Bronchial epithelial cell (primary cell): ENCODE data around the gene WDR45B. TPM values are rescaled to one million over a fixed set of nuclear protein-coding genes. Genes with fewer than 3 reads are reported as not detected.

Experiments
- DNase-seq: peaks from one replicate; pipeline ENCODE4 v3.0.0-alpha.2; 2010; ENCODE audit warnings: low read depth
- FAIRE-seq: peaks from 2 replicates; lab custom pipeline; 2011; peaks lifted over from hg19 to GRCh38; lab: Jason Lieb, UNC
- H3K27me3 ChIP-seq: 2 replicates; pipeline ENCODE4 v1.5.1; 2011; ENCODE audit warnings: low read length; ENCODE audit not compliant: control insufficient read depth, insufficient read depth
- H3K36me3 ChIP-seq: 2 replicates; pipeline ENCODE4 v1.5.1; 2011; ENCODE audit warnings: low read length; ENCODE audit not compliant: control insufficient read depth, insufficient read depth
- H3K4me3 ChIP-seq: 2 replicates; pipeline ENCODE4 v1.5.1; 2011; ENCODE audit warnings: mild to moderate bottlenecking, low read depth, low read length, control low read depth
- CTCF ChIP-seq: IDR thresholded peaks from 2 replicates; pipeline ENCODE4 v1.5.1; 2011; ENCODE audit warnings: mild to moderate bottlenecking, moderate library complexity, low read length, control low read depth, inconsistent platforms; ENCODE audit not compliant: insufficient read depth, severe bottlenecking
- total RNA-seq: library from RNA; depleted of rRNA; stranded (reverse); fragments of >200 nt; gene quantifications from 2 replicates; pipeline ENCODE4 v1.2.1, GENCODE V29; 2014

WDR45B gene
- total RNA-seq, 1 donor from 2014 or later = 90.8 TPM

- no peak for FAIRE-seq
- no peaks in the 10 kb centered on the region for H3K27me3 ChIP-seq
- H3K36me3 ChIP-seq = peaks cover 3% of the 10 kb centered on the region
- H3K4me3 ChIP-seq = no peak overlapping the region
- DNase-seq = no peak
- no peak for TF ChIP-seq CTCF
Measured at GRCh38 chr17:82608816-82609215, 39.4 kb downstream of the WDR45B start.

GRCh38 chr17:82605939-82606600 lies 42.2 kb downstream of the WDR45B start:
- no peak for TF ChIP-seq CTCF
- Histone ChIP-seq H3K36me3 (peaks cover 18% of the 10 kb centered on the region), H3K4me3 (no peak overlapping the region), H3K27me3 (no peaks in the 10 kb centered on the region)
- no peak for FAIRE-seq
- peak; percentile 80 for DNase-seq

GRCh38 chr17:82604532-82604931 lies 43.7 kb downstream of the WDR45B start:
- no peaks in the 10 kb centered on the region for H3K27me3 ChIP-seq
- FAIRE-seq = no peak
- H3K4me3 ChIP-seq = no peak overlapping the region
- no peak for DNase-seq
- TF ChIP-seq CTCF = no peak
- H3K36me3 ChIP-seq = peaks cover 27% of the 10 kb centered on the region

GRCh38 chr17:82603981-82604448 lies 44.2 kb downstream of the WDR45B start:
- no peak for FAIRE-seq

GRCh38 chr17:82602986-82603710 lies 45.1 kb downstream of the WDR45B start:
- Histone ChIP-seq H3K36me3 (peaks cover 31% of the 10 kb centered on the region), H3K4me3 (no peak overlapping the region), H3K27me3 (no peaks in the 10 kb centered on the region)
- TF ChIP-seq CTCF = no peak
- DNase-seq (no peak), FAIRE-seq (no peak)

More at GRCh38 chr17:82603981-82604448, 44.2 kb downstream of the WDR45B start:
- TF ChIP-seq CTCF = no peak
- H3K36me3 ChIP-seq = peaks cover 31% of the 10 kb centered on the region
- DNase-seq = no peak
- no peak overlapping the region for H3K4me3 ChIP-seq
- no peaks in the 10 kb centered on the region for H3K27me3 ChIP-seq
